ENCODE measurements around the gene SIPA1L3. TPM values are rescaled to one million over a fixed set of nuclear protein-coding genes. Genes with fewer than 3 reads are reported as not detected.

Gene SIPA1L3
- polyA plus RNA-seq, 1 of the 3 experiments (the other 2 are of a cell fraction), result 11.6 TPM

GRCh38 chr19:38095411-38096308 is 188.7 kb downstream of the SIPA1L3 start (continued):
- no peak for TF ChIP-seq USF1 (IDR thresholded peaks at IDR 0.05; ENCODE audit: borderline replicate concordance, low read depth)

- no peaks in the 10 kb centered on the region for H3K9me2 ChIP-seq
- H3K9me3 ChIP-seq, result 0 out of 2 replicates have a peak, but pooled peaks cover 6% of the 10 kb centered on the region
- ChIA-PET POLR2A (no interaction called here), CTCF (interaction anchor here (0.7 to 2.5 kb wide), 3 partner anchors 10 to 197 kb away, joined by 3 to 10 read pairs (median 3); no protein-coding TSS in a partner anchor)
- H3K27me3 ChIP-seq (ENCODE audit: insufficient read depth), result no peaks in the 10 kb centered on the region
- H2AFZ ChIP-seq (ENCODE audit: low read depth), result no peak overlapping the region
- TF ChIP-seq CTCF (IDR thresholded peaks at IDR 0.05), result no peak
- no peak overlapping the region for H3K4me3 ChIP-seq (ENCODE audit: low read depth in 2 of 2, low read length in 1 of 2)
- peaks cover 15 to 19% of the 10 kb centered on the region in 2 experiments for H3K36me3 ChIP-seq (replicated peaks in 1 of 2; ENCODE audit: control insufficient read depth in 1 of 2, insufficient read depth in 2 of 2, low read length in 1 of 2)
- H3K4me2 ChIP-seq, result no peak overlapping the region
- no peak overlapping the region for H3K27ac ChIP-seq (ENCODE audit: low read depth in 2 of 2, low read length in 1 of 2)
- no peaks in the 10 kb centered on the region for H3K79me2 ChIP-seq (ENCODE audit: insufficient read depth)
- 98% methylated on average over 8 of the region's 8 CpGs for WGBS (ENCODE audit: low lambda C conversion rate)
- peaks cover 2% of the 10 kb centered on the region for H3F3A ChIP-seq (replicated peaks; ENCODE audit: insufficient read depth)
- no peaks in the 10 kb centered on the region for H4K20me1 ChIP-seq (ENCODE audit: insufficient read depth)
- no peak overlapping the region for H3K9ac ChIP-seq
- DNase-seq, result no peak
- peaks cover 0 to 5% of the 10 kb centered on the region in 2 experiments; a peak in 1 of 4 replicates for H3K4me1 ChIP-seq (ENCODE audit: control insufficient read depth in 1 of 2, insufficient read depth in 2 of 2, low read depth in 1 of 2, low read length in 1 of 2)
Measured at GRCh38 chr19:38099966-38100365, 193.0 kb downstream of the SIPA1L3 start.

- H3F3A ChIP-seq (replicated peaks; ENCODE audit: insufficient read depth), result no peaks in the 10 kb centered on the region
- H3K79me2 ChIP-seq (ENCODE audit: insufficient read depth), result no peaks in the 10 kb centered on the region
- H4K20me1 ChIP-seq (ENCODE audit: insufficient read depth), result no peaks in the 10 kb centered on the region
- 95% methylated on average over 8 of the region's 8 CpGs for WGBS (ENCODE audit: low lambda C conversion rate)
- DNase-seq, result no peak
- CTCF ChIA-PET, result interaction anchor here (1.1 to 2.5 kb wide), 3 partner anchors 9 to 198 kb away, joined by 3 to 10 read pairs (median 3); no protein-coding TSS in a partner anchor
- H3K4me2 ChIP-seq, result no peak overlapping the region
- no peak overlapping the region for H3K9ac ChIP-seq
- H3K27me3 ChIP-seq (ENCODE audit: insufficient read depth), result no peaks in the 10 kb centered on the region
- H3K4me1 ChIP-seq (ENCODE audit: control insufficient read depth in 1 of 2, insufficient read depth in 2 of 2, low read depth in 1 of 2, low read length in 1 of 2), result peaks cover 0 to under 1% of the 10 kb centered on the region in 2 experiments; a peak in 1 of 4 replicates
- H3K36me3 ChIP-seq (replicated peaks in 1 of 2; ENCODE audit: control insufficient read depth in 1 of 2, insufficient read depth in 2 of 2, low read length in 1 of 2), result peaks cover 16 to 22% of the 10 kb centered on the region in 2 experiments
- no peak overlapping the region for H3K27ac ChIP-seq (ENCODE audit: low read depth in 2 of 2, low read length in 1 of 2)
- H3K9me2 ChIP-seq, result no peaks in the 10 kb centered on the region
- H2AFZ ChIP-seq (ENCODE audit: low read depth), result no peak overlapping the region
- 0 out of 2 replicates have a peak, but pooled peaks cover 6% of the 10 kb centered on the region for H3K9me3 ChIP-seq
- H3K4me3 ChIP-seq (ENCODE audit: low read depth in 2 of 2, low read length in 1 of 2), result no peak overlapping the region
- TF ChIP-seq TAF1 (IDR thresholded peaks at IDR 0.05; ENCODE audit: borderline replicate concordance, low read depth, low read length), result no peak
- no peak for TF ChIP-seq ELF1 (IDR thresholded peaks at IDR 0.05)
- no peak for TF ChIP-seq GATA2 (CRISPR knock-in tag; IDR thresholded peaks at IDR 0.05)
- no peak for TF ChIP-seq JUND (IDR thresholded peaks at IDR 0.05)
- no peak for TF ChIP-seq RCOR1 (IDR thresholded peaks at IDR 0.05; ENCODE audit: low read length)
- TF ChIP-seq PBX3 (IDR thresholded peaks at IDR 0.05), result no peak
- TF ChIP-seq FOSL2 (IDR thresholded peaks at IDR 0.05; ENCODE audit: borderline replicate concordance, low read depth), result no peak
- no peak for TF ChIP-seq IRF3 (IDR thresholded peaks at IDR 0.05; ENCODE audit: low read depth, low read length)
- POLR2A ChIA-PET, result no interaction called here
Measured at GRCh38 chr19:38100589-38100988, 193.6 kb downstream of the SIPA1L3 start.

All from SK-N-SH (cell line).